Measurements from ENCODE around the gene CNPPD1.

The CNPPD1 gene

GRCh38 chr2:219160186-219161017, 16.3 kb downstream of the CNPPD1 start, which contains the start of gene NHEJ1:
TSS of gene NHEJ1 (minus strand) at chr2:219160815. CDS start at chr2:219158362, 2,453 bp downstream.
- DNase-seq (ENCODE audit: low read depth): peak; percentile 93

- DNase-seq (ENCODE audit: low read depth): no peak
These were observed 16.9 kb downstream of the CNPPD1 start for GRCh38 chr2:219159771-219160185.

- DNase-seq (ENCODE audit: low read depth): no peak
These were observed 18.1 kb downstream of the CNPPD1 start for GRCh38 chr2:219158586-219158985.

GRCh38 chr2:219158025-219158424, 18.7 kb downstream of the CNPPD1 start:
- DNase-seq (ENCODE audit: low read depth): no peak

GRCh38 chr2:219157396-219157795, 19.3 kb downstream of the CNPPD1 start:
- DNase-seq (ENCODE audit: low read depth): no peak

- DNase-seq (ENCODE audit: low read depth): peak; percentile 54
These were observed 21.6 kb downstream of the CNPPD1 start for GRCh38 chr2:219155054-219155644.

- DNase-seq (ENCODE audit: low read depth): peak; percentile 31
These were observed 27.1 kb downstream of the CNPPD1 start for GRCh38 chr2:219149667-219150066.

- DNase-seq (ENCODE audit: low read depth): peak; percentile 34
These were observed 34.4 kb downstream of the CNPPD1 start for GRCh38 chr2:219142329-219142728.

- DNase-seq (ENCODE audit: low read depth): no peak
These were observed 36.0 kb downstream of the CNPPD1 start for GRCh38 chr2:219140722-219141121.

- no peak for DNase-seq (ENCODE audit: low read depth)
These were observed 42.7 kb downstream of the CNPPD1 start for GRCh38 chr2:219133976-219134375.

- no peak for DNase-seq (ENCODE audit: low read depth)
These were observed 45.0 kb downstream of the CNPPD1 start for GRCh38 chr2:219131744-219132143.

GRCh38 chr2:219131327-219131726, 45.4 kb downstream of the CNPPD1 start:
- no peak for DNase-seq (ENCODE audit: low read depth)

- no peak for DNase-seq (ENCODE audit: low read depth)
These were observed 47.1 kb downstream of the CNPPD1 start for GRCh38 chr2:219129589-219129988.

- DNase-seq (ENCODE audit: low read depth): no peak
These were observed 48.3 kb downstream of the CNPPD1 start for GRCh38 chr2:219128396-219128795.

GRCh38 chr2:219127037-219127635, 49.6 kb downstream of the CNPPD1 start:
- no peak for DNase-seq (ENCODE audit: low read depth)

- DNase-seq (ENCODE audit: low read depth): no peak
These were observed 50.2 kb downstream of the CNPPD1 start for GRCh38 chr2:219126555-219126954.

GRCh38 chr2:219125886-219126270, 50.8 kb downstream of the CNPPD1 start:
- DNase-seq (ENCODE audit: low read depth): no peak

GRCh38 chr2:219125225-219125885, 51.4 kb downstream of the CNPPD1 start:
- peak; percentile 93 for DNase-seq (ENCODE audit: low read depth)

GRCh38 chr2:219124381-219125110, 52.2 kb downstream of the CNPPD1 start:
- DNase-seq (ENCODE audit: low read depth): peak; percentile 21

GRCh38 chr2:219123356-219124135, 53.2 kb downstream of the CNPPD1 start:
- no peak for DNase-seq (ENCODE audit: low read depth)

All from iris pigment epithelial cell (primary cell).